Stimulated activated CD8-positive, alpha-beta memory T cell treated with anti-CD3 and anti-CD28 coated beads, Interleukin-15, amount 100 ng/mL, for 1 hour (primary cell): Measurements from ENCODE around the gene SLC4A1.

Source experiments
- DNase-seq: peaks from one replicate; pipeline ENCODE4 v3.0.0-alpha.2; 2020; ENCODE audit warnings: low read depth

SLC4A1 gene

DNA sequence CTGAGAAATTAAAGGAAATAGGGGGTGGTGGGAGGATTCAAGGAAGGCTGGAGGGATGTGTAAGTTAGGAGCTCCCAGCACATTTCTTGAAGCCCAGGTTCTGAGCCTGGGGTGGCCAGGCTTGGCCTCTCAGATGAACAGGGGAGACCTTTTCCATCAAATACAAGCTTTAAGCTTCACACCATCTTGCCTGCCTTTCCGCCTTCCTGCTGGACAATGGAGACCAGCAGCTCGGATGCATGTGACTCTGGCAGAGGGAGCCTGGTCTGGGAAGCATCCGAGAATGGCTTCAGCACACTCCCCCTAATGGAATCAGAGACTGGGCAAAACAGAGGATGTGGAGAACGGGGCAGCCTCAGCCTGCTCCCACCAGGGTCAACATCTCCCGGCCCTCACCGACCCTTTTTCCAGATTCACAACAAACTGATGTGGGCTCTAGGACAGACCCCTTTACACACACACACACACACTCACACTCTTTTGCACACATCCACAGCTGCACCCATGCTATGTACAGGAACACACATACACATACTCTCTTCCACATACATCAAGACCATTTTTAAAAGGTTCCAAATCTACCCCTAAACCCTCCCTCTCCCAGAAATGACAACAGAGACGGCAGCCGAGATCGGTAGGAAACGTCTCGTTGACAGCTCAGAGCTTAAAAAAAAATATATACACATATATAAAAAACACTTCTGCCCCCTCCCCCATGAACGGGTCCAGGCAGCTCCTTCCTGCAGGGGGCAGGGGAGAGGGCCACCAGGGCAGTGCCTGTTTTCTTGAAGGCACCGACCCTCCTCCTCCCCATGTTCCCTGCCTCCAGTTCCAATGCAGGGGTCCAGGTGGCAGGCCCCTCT is 61.7 kb downstream of the SLC4A1 start:
- no peak for DNase-seq

DNA sequence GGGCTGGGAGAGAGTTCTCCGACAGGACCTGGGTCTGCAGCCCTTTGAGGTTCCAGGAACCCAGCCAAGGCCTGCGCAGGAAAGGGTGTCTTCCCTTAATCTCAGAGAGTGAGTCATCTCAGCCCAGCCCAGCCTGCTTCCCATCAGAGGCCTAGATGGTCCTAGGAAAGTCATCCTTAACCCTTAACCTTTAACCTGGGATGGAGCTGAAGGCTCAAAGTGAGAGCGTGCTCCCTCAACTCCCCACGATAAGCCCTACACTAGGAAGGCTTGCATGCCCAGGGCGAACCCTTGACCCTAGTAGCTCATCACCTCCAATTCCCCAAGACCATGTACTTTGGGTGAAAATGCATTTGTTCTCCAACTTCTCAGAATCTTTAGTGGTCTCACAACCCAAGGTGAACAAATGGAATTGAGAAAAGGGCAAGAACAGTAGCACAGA is 63.5 kb downstream of the SLC4A1 start:
- no peak for DNase-seq

DNA sequence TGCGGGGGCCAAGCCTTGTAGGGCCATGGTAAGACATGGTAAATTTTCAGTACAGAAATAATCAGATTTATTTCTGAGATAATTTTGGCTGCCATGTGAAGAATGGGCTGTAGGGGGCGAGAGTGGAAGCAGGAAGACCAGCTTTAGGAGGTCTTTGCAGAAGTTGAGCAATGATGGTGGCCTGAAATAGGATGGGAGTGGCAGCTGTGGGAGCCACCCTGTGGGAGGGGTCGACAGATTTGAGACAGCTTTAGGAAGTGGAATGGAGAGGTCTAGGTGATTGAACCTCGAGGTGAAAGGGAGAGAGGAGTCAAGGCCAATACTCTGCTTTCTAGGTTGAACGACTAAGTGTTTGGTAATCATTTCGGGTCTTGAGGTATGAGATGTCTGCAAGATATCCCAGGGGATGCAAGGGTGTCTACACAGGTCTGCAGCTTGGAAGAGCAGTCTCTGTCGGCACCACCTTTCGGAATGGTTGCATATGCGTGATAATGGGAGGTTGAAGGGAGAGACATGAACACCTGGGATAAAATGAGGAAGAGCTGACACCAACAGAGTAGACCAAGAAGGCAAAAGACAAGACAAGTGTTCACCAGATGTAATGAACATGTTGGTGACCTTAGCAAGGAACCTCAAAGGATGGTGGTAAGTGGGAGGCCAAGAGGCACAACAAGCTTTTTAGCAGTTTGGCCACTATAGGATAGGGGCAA is 64.0 kb downstream of the SLC4A1 start:
- no peak for DNase-seq

DNA sequence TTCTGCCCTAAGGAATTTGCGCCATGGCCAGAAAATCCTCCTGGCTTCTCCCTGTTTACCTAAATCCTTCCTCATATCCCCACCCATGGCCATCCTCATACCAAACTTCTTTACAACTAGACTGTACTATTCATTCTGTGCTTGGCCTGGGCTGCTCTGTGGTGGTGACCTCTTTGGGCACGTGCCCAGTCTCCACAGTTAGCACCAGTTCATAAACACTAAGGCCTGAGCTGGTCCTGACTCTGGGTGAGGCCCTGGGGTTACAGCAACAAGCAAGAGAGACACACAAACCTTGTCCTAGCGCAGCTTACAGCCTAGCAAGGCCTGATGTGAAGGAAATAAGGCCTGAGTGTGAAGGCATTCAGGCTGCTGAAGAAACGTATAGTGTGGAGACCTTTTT is 65.2 kb downstream of the SLC4A1 start:
- DNase-seq = no peak

DNA sequence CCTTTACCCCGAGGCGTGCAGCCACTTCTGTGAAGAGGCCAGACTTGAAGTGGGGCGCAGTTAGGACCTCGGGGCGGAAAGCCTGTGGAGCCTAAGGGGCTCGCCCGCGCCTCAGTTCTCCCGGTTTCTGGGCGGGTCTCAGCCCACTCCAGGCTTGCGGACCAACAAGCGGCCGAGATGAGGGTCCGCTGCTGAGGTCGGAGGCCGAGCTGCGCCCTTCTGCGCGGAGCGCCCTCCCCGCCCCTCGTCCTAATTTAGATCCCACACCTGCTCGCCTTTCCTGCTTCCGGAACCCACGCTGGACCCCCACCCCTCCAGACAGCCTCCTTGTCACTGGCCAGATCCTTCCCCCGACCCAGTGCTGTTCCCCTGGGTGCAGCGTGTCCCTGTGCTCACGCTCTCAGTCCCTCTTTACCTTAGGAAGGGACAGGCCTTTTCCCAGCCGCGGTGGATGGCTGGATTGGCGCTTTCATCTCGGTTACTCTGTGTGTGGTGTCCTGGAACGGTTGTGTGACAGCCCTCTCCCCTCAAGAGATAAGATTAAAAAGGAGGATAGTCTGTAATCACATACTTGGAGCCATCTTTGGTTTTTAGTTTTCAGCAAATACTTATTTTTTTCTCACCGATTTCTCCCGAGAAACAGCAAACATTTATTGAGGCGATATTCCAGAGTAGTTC is 67.3 kb downstream of the SLC4A1 start:
- no peak for DNase-seq

DNA sequence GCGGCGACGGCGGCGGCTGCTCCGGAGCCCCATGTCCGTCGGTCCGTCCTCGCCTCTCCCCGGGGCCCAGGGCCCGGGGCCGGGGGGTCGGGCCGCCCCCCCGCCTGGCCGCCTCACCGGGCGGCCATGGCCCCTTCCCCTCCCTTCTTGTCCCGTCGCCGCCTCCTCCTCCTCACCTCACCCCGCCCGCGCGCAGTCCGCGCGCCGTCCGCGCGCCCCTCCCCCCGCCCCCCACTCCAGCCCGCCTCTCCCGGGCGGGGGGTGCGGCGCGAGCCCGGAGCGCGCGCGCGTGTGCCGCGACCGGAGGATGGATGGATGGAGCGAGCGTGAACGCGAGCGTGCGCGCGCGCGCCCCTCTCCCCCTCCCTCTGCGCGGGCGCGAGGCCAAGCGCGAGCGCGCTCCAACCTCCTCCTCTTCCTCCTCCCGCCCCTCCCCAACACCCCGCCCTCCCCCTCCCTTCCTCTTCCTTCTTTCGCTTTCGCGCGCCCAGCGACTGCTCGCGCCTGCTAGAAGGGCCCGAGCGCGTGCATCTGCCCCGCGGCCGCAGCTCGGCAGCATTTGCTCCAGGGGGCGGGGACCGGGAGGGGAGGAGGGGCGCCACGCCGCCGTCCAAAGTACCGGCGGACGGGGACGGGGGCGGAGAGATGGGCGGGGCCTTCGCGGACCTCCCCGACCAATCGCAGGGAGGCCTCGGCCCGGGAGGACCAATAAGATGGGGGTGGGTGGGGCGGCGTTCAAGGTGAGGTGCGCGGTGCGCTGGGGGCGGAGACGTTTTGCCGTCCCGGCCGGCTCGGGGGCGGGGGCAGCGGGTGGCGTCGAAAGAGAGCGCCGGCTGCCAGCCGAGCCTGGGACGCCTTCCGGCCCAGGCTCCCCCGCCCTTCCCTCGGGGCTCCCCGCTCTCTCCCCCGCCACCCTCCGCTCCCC is 68.1 kb downstream of the SLC4A1 start, which contains the start of gene ATXN7L3:
TSS of gene ATXN7L3 (minus strand) at position 332 of the 925 bp plus-strand sequence. CDS start 1,814 bp downstream, outside the sequence.
- peak; percentile 99 for DNase-seq

DNA sequence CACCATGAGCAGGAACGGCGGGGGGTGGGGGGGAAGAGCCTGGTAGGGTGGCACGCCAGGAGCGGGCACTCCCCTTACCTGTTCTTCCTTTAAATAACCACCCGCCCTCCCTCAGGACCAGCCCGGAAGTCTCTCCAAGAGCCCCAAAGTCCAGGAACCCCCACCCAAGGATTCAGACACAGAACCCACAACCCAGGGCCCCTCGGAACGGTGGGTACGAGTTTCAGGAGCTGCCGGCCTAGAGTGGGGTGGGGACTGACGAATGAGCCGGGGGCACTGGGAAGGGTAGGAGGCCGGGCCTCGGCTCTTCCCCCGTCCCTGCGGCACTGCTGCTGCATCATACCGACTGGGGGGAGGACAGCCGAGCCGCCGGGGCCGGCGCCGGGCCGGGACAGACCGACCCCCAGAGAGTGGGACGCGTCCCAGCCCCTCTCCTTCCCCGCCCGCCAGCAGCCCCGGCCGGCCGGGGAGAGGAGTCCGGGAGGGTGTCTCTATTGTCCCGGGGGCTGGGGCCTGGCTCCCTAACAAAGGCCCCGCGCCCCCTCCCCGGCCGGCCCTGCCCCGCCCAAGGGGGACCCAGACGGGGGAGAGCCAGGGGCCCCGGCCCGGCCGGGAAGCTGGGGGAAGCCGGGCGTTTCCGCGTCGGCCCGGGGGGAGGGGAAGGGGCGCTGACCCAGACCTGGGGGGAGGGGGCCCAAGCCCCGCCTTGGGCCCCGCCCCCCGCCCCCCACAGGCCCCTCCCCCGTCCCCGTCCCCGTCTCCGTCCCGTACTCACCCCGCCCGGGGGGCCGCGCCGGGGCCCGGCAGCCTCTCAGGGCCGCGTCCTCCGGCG is 69.0 kb downstream of the SLC4A1 start:
- DNase-seq = no peak
